Endothelial cell of umbilical vein (primary cell): ENCODE results near the gene PKHD1. TPM values are rescaled to one million over a fixed set of nuclear protein-coding genes. Genes with fewer than 3 reads are reported as not detected.

Source experiments
- BruUV-seq: library from RNA; stranded (reverse); fragments of 400-500 nt; replicated peaks from 2 replicates; lab custom pipeline; 2021; lab: Mats Ljungman, UMichigan
- CTCF ChIA-PET: fragments of 300-600, 350-600 bp; sonication (Branson Sonifier 250); formaldehyde crosslinking; loops from one replicate; lab custom pipeline; 2021; ENCODE audit warnings: antibody characterized with exemption, inconsistent platforms; lab: Charles Lee
- POLR2A ChIA-PET: fragments of 300-600, 350-600 bp; sonication (Branson Sonifier 250); formaldehyde crosslinking; loops from one replicate; lab custom pipeline; 2021; ENCODE audit warnings: antibody characterized with exemption, inconsistent platforms; lab: Charles Lee
- DNase-seq: peaks from one replicate; pipeline ENCODE4 v3.0.0-alpha.2; 2011; ENCODE audit warnings: low read depth, low spot score
- FAIRE-seq: peaks from 2 replicates; lab custom pipeline; 2011; peaks lifted over from hg19 to GRCh38; lab: Jason Lieb, UNC
- H2AFZ ChIP-seq: 2 replicates; pipeline ENCODE4 v1.6.0; 2012; ENCODE audit warnings: low read depth, low read length, control low read depth, inconsistent platforms
- H3K27ac ChIP-seq: 2 replicates; pipeline ENCODE4 v1.5.1; 2011; ENCODE audit warnings: low read depth, mild to moderate bottlenecking, control low read depth, low read length, moderate library complexity; ENCODE audit not compliant: insufficient read depth
- H3K27me3 ChIP-seq, 2 experiments: 2 replicates each; pipeline versions ENCODE4 v1.6.0 to v1.6.1; 2011; ENCODE audit warnings: low read length in 2 of 2, mixed read lengths in 1 of 2; ENCODE audit not compliant: control insufficient read depth in 2 of 2, insufficient read depth in 2 of 2
- H3K36me3 ChIP-seq, 2 experiments: 2 replicates in 1 of 2; 3 replicates in 1 of 2; pipeline ENCODE4 v1.5.1; 2011; ENCODE audit warnings: low read length in 2 of 2, mild to moderate bottlenecking in 1 of 2, moderate library complexity in 1 of 2; ENCODE audit not compliant: control insufficient read depth in 2 of 2, insufficient read depth in 2 of 2; ENCODE audit errors: extremely low read depth in 1 of 2
- H3K4me1 ChIP-seq: 3 replicates; pipeline ENCODE4 v1.5.1; 2011; ENCODE audit warnings: mild to moderate bottlenecking, low read length; ENCODE audit not compliant: control insufficient read depth, insufficient read depth; ENCODE audit errors: extremely low read depth
- H3K4me2 ChIP-seq: 2 replicates; pipeline ENCODE4 v1.6.1; 2011; ENCODE audit warnings: low read length, control low read depth, mixed read lengths; ENCODE audit not compliant: insufficient read depth
- H3K4me3 ChIP-seq, 3 experiments: fragments of 200-600 bp in 1 of 3; sonication (generic), shearing (Covaris generic) in 1 of 3; replicated peaks in 1 of 3; 2 replicates each; pipeline ENCODE4 v1.5.1; 2011 to 2016; ENCODE audit warnings: control low read depth in 3 of 3, low read length in 3 of 3, mild to moderate bottlenecking in 2 of 3, inconsistent platforms in 1 of 3, low read depth in 1 of 3, moderate library complexity in 1 of 3; ENCODE audit not compliant: insufficient read depth in 1 of 3
- H3K79me2 ChIP-seq: 2 replicates; pipeline ENCODE4 v1.6.0; 2012; ENCODE audit warnings: low read length, inconsistent platforms; ENCODE audit not compliant: control insufficient read depth, insufficient read depth
- H3K9ac ChIP-seq: replicated peaks from 2 replicates; pipeline ENCODE3; 2011; ENCODE audit warnings: low read length, control low read depth; ENCODE audit not compliant: insufficient read depth; ENCODE audit errors: extremely low read depth
- H3K9me1 ChIP-seq: replicated peaks from 3 replicates; pipeline ENCODE4 v1.6.0; 2011; ENCODE audit warnings: mild to moderate bottlenecking, low read length; ENCODE audit not compliant: control insufficient read depth, insufficient read depth; ENCODE audit errors: extremely low read depth
- H3K9me3 ChIP-seq: replicated peaks from 2 replicates; pipeline ENCODE4 v1.5.1; 2012; ENCODE audit warnings: low read length, inconsistent platforms; ENCODE audit not compliant: control insufficient read depth, insufficient read depth
- H4K20me1 ChIP-seq: replicated peaks from 2 replicates; pipeline ENCODE3; 2011; ENCODE audit warnings: mild to moderate bottlenecking, low read length; ENCODE audit not compliant: control insufficient read depth, insufficient read depth; ENCODE audit errors: extremely low read depth
- CTCF ChIP-seq, 2 donors: IDR thresholded peaks; 1 replicate in 1 of 2; 2 replicates in 1 of 2; pipeline ENCODE4 v1.5.1; 2011; ENCODE audit warnings: low read length in 2 of 2, mild to moderate bottlenecking in 2 of 2, moderate library complexity in 2 of 2, control low read depth in 1 of 2, inconsistent platforms in 1 of 2, low read depth in 1 of 2; ENCODE audit not compliant: insufficient read depth in 1 of 2; ENCODE audit errors: extremely low read depth in 1 of 2
- EZH2 ChIP-seq: IDR thresholded peaks from 2 replicates; pipeline ENCODE4 v1.6.1; 2012; ENCODE audit warnings: borderline replicate concordance, low read depth, mild to moderate bottlenecking, moderate library complexity, low read length, inconsistent platforms; ENCODE audit not compliant: severe bottlenecking
- FOS ChIP-seq: IDR thresholded peaks from 2 replicates; pipeline ENCODE4 v1.6.1; 2011; ENCODE audit warnings: mild to moderate bottlenecking, low read length, moderate library complexity, borderline replicate concordance; ENCODE audit not compliant: insufficient read depth
- GATA2 ChIP-seq: IDR thresholded peaks from 2 replicates; pipeline ENCODE4 v1.7.0; 2011; ENCODE audit warnings: low read depth, mild to moderate bottlenecking, moderate library complexity, mixed read lengths, low read length; ENCODE audit not compliant: insufficient read length, insufficient read depth
- JUN ChIP-seq: IDR thresholded peaks from 2 replicates; pipeline ENCODE4 v1.6.1; 2011; ENCODE audit warnings: borderline replicate concordance, low read depth; ENCODE audit not compliant: insufficient read length, insufficient read depth
- MYC ChIP-seq: IDR thresholded peaks from one replicate; pipeline ENCODE4 v1.6.1; 2011; ENCODE audit warnings: mild to moderate bottlenecking, low read depth, low read length
- POLR2A ChIP-seq: IDR thresholded peaks from 2 replicates; pipeline ENCODE4 v1.6.1; 2012; ENCODE audit warnings: low read depth, mild to moderate bottlenecking, control low read depth, low read length
- POLR2AphosphoS5 ChIP-seq: IDR thresholded peaks from 2 replicates; pipeline ENCODE4 v1.6.1; 2012; ENCODE audit warnings: low read depth, mild to moderate bottlenecking, control low read depth, low read length, moderate library complexity; ENCODE audit not compliant: insufficient read depth
- dilution Hi-C: fragments of 300-500 bp; cut with MboI; formaldehyde crosslinking; loops from one replicate; pipeline ENCODE4 v1.15.0; 2019; ENCODE audit warnings: low sequenced_read_pairs; ENCODE audit not compliant: extremely low pct_ligation_motif_present
- intact Hi-C: fragments of 100-400 bp; cut with micrococcal nuclease; formaldehyde crosslinking; loops from one replicate; pipeline ENCODE4 v1.10.0; 2022
- polyA plus RNA-seq, 4 experiments: library from polyadenylated mRNA; depleted of rRNA in 3 of 4; stranded (reverse) in 3 of 4; unstranded in 1 of 4; fragments of >200 nt; gene quantifications; 2 replicates each; pipeline versions ENCODE4 v1.2.1 to v1.2.3, GENCODE V29; 2011 to 2012; ENCODE audit warnings: missing spikeins in 1 of 4
- total RNA-seq: library from RNA; stranded (reverse); gene quantifications from 2 replicates; pipeline ENCODE4 v1.2.3, GENCODE V29; 2021
- TF ChIP-seq, protein P1 (sequence below): IDR thresholded peaks from 2 replicates; pipeline ENCODE4 v1.6.1; 2011; ENCODE audit not compliant: insufficient read depth, insufficient read length

PKHD1 gene
- total and polyA plus RNA-seq, 2 donors (not counting 3 experiments of a cell fraction or from before 2014, with no cell fraction given): not detected

DNA sequence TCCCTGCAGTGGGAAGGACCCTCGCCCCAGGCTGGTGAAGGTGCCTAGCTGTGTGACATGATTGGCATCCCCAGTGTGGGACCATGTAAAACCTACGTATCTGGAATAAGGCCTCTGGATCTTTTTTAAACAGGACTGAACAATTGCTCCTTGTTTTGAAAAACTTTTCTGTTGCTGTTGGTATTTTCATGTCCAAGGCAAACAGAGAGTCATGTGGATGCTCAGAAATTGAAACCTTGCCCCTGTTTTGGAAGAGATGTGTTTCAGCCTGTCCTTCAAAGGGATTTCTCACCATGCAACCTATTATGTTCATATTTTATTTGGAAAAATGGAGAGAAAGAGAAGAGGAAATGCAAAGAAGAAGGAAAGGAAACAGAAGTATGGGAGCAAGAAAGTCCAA is 362.3 kb downstream of the PKHD1 start:
- H3K36me3 ChIP-seq: no peaks in the 10 kb centered on the region
- no TSS peak for BruUV-seq
- no peaks in the 10 kb centered on the region for H3K79me2 ChIP-seq
- FAIRE-seq: no peak
- no peak overlapping the region for H3K4me3 ChIP-seq
- H3K4me2 ChIP-seq: no peak overlapping the region
- POLR2A ChIA-PET: no interaction called here
- H3K27ac ChIP-seq: no peak overlapping the region
- no peaks in the 10 kb centered on the region for H3K27me3 ChIP-seq
- CTCF ChIA-PET: no interaction called here
- H3K4me1 ChIP-seq: no peaks in the 10 kb centered on the region
- TF ChIP-seq GATA2 (no peak), FOS (no peak), EZH2 (no peak), POLR2A (no peak), JUN (no peak), POLR2AphosphoS5 (no peak), MYC (no peak), CTCF (IDR thresholded peaks at IDR 0.05; ENCODE audit: extremely low read depth in 1 of 2, insufficient read depth in 1 of 2, low read depth in 1 of 2, low read length in 2 of 2) (no peak)
- TF ChIP-seq, protein P1, sequence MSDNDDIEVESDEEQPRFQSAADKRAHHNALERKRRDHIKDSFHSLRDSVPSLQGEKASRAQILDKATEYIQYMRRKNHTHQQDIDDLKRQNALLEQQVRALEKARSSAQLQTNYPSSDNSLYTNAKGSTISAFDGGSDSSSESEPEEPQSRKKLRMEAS: no peak
- DNase-seq: no peak
- H3K9me1 ChIP-seq: no peaks in the 10 kb centered on the region
- intact Hi-C loops (no loop called here), dilution Hi-C loops (no loop called here)
- no peaks in the 10 kb centered on the region for H4K20me1 ChIP-seq
- no peaks in the 10 kb centered on the region for H3K9me3 ChIP-seq
- H2AFZ ChIP-seq: no peak overlapping the region
- no peak overlapping the region for H3K9ac ChIP-seq
